SIG-M5 (cell line): ENCODE results near the gene SDC3.

Experiments used
- DNase-seq: peaks from one replicate; lab custom pipeline; 2025; lab: John Stamatoyannopoulos, UW

SDC3 gene

GRCh38 chr1:30928789-30929134, 20.2 kb upstream of the SDC3 start:
- DNase-seq = no peak

- DNase-seq = no peak
Measured at GRCh38 chr1:30928171-30928570, 19.6 kb upstream of the SDC3 start.

- DNase-seq = no peak
Measured at GRCh38 chr1:30927448-30927847, 18.9 kb upstream of the SDC3 start.

GRCh38 chr1:30923597-30923996, 15.0 kb upstream of the SDC3 start:
- DNase-seq = no peak

GRCh38 chr1:30920827-30921226, 12.3 kb upstream of the SDC3 start:
- no peak for DNase-seq

GRCh38 chr1:30919025-30919881, 10.7 kb upstream of the SDC3 start:
- no peak for DNase-seq

- DNase-seq = no peak
Measured at GRCh38 chr1:30916296-30916695, 7.7 kb upstream of the SDC3 start.

GRCh38 chr1:30915491-30916230, 7.1 kb upstream of the SDC3 start:
- no peak for DNase-seq

- no peak for DNase-seq
Measured at GRCh38 chr1:30914931-30915330, 6.4 kb upstream of the SDC3 start.

- DNase-seq = no peak
Measured at GRCh38 chr1:30914587-30914922, 6.0 kb upstream of the SDC3 start.

GRCh38 chr1:30912913-30913652, 4.5 kb upstream of the SDC3 start:
- no peak for DNase-seq

GRCh38 chr1:30912224-30912623, 3.7 kb upstream of the SDC3 start:
- DNase-seq = no peak

GRCh38 chr1:30911059-30911954, 2.7 kb upstream of the SDC3 start:
- DNase-seq = no peak

- no peak for DNase-seq
Measured at GRCh38 chr1:30909365-30910068, 959 bp upstream of the SDC3 start.

GRCh38 chr1:30908316-30908695, 252 bp downstream of the SDC3 start:
- no peak for DNase-seq

- no peak for DNase-seq
Measured at GRCh38 chr1:30907481-30908315, 860 bp downstream of the SDC3 start.

GRCh38 chr1:30906631-30907441, 1.7 kb downstream of the SDC3 start:
- DNase-seq = no peak

- no peak for DNase-seq
Measured at GRCh38 chr1:30905916-30906620, 2.5 kb downstream of the SDC3 start.

- no peak for DNase-seq
Measured at GRCh38 chr1:30905403-30905802, 3.2 kb downstream of the SDC3 start.
